ENCODE measurements around the gene ATG16L1.

Gene ATG16L1

GRCh38 chr2:233251306-233252116 lies at the start of gene ATG16L1:
TSS of gene ATG16L1 (plus strand) at chr2:233251673. CDS start at chr2:233251828, 155 bp downstream.
- peak; percentile 51 to 97 (median 94) for DNase-seq

- DNase-seq = no peak
These were observed 48.9 kb upstream of the ATG16L1 start for GRCh38 chr2:233202531-233202944.

- no peak for DNase-seq
These were observed 48.4 kb upstream of the ATG16L1 start for GRCh38 chr2:233203060-233203459.

GRCh38 chr2:233204286-233204936 lies 47.1 kb upstream of the ATG16L1 start:
- no peak for DNase-seq

- no peak for DNase-seq
These were observed 42.9 kb upstream of the ATG16L1 start for GRCh38 chr2:233208382-233209116.

GRCh38 chr2:233209117-233209532 lies 42.3 kb upstream of the ATG16L1 start:
- DNase-seq = peak in 1 of 58 donors; percentile 65

GRCh38 chr2:233209533-233210171 lies 41.8 kb upstream of the ATG16L1 start:
- peak in 33 of 58 donors; percentile 11 to 86 (median 42) for DNase-seq

GRCh38 chr2:233210281-233210680 lies 41.2 kb upstream of the ATG16L1 start:
- DNase-seq = no peak

- peak in 23 of 58 donors; percentile 3 to 66 (median 25) for DNase-seq
These were observed 40.5 kb upstream of the ATG16L1 start for GRCh38 chr2:233210843-233211547.

- DNase-seq = peak in 6 of 58 donors; percentile 22 to 66 (median 36)
These were observed 40.0 kb upstream of the ATG16L1 start for GRCh38 chr2:233211548-233211895.

GRCh38 chr2:233213011-233213410 lies 38.5 kb upstream of the ATG16L1 start:
- no peak for DNase-seq

GRCh38 chr2:233213975-233214374 lies 37.5 kb upstream of the ATG16L1 start:
- DNase-seq = no peak

- DNase-seq = no peak
These were observed 33.5 kb upstream of the ATG16L1 start for GRCh38 chr2:233217892-233218377.

- no peak for DNase-seq
These were observed 32.6 kb upstream of the ATG16L1 start for GRCh38 chr2:233218836-233219235.

GRCh38 chr2:233219848-233220247 lies 31.6 kb upstream of the ATG16L1 start:
- DNase-seq = no peak

GRCh38 chr2:233221378-233222063 lies 30.0 kb upstream of the ATG16L1 start:
- no peak for DNase-seq

- DNase-seq = no peak
These were observed 28.2 kb upstream of the ATG16L1 start for GRCh38 chr2:233223059-233223894.

GRCh38 chr2:233225230-233226068 lies 26.0 kb upstream of the ATG16L1 start:
- DNase-seq = no peak
